Neutrophil (primary cell): ENCODE measurements around the gene TEAD1.

Source experiments
- H3K27ac ChIP-seq: fragments of 200-600 bp; sonication (generic); 2 replicates; pipeline ENCODE4 v1.5.1; 2016; ENCODE audit warnings: mild to moderate bottlenecking, moderate library complexity
- H3K27me3 ChIP-seq: fragments of 200-600 bp; sonication (generic); 2 replicates; pipeline ENCODE4 v1.6.0; 2016; ENCODE audit warnings: mild to moderate bottlenecking
- H3K36me3 ChIP-seq: fragments of 200-600 bp; sonication (generic); 2 replicates; pipeline ENCODE4 v1.5.1; 2017
- H3K4me1 ChIP-seq, 2 experiments: fragments of 200-600 bp in 1 of 2; sonication (generic) in 1 of 2; 1 replicate in 1 of 2; 2 replicates in 1 of 2; pipeline versions ENCODE4 v1.5.1 to v1.6.1; 2013 to 2016; ENCODE audit warnings: low read depth in 1 of 2, low read length in 1 of 2, mild to moderate bottlenecking in 1 of 2, moderate library complexity in 1 of 2; ENCODE audit not compliant: control insufficient read depth in 1 of 2, insufficient read depth in 1 of 2
- H3K4me3 ChIP-seq, 2 experiments: fragments of 200-600 bp in 1 of 2; sonication (generic) in 1 of 2; 1 replicate in 1 of 2; 2 replicates in 1 of 2; pipeline ENCODE4 v1.5.1; 2013 to 2016; ENCODE audit warnings: low read depth in 1 of 2, low read length in 1 of 2, mild to moderate bottlenecking in 1 of 2, moderate library complexity in 1 of 2
- H3K9me3 ChIP-seq: fragments of 200-600 bp; sonication (generic); 2 replicates; pipeline ENCODE4 v1.5.1; 2016
- CTCF ChIP-seq: fragments of 200-600 bp; sonication (generic); IDR thresholded peaks from 2 replicates; pipeline ENCODE4 v1.5.1; 2016; ENCODE audit warnings: antibody characterized with exemption

Gene TEAD1

GRCh38 chr11:12761029-12761428 lies 86.8 kb downstream of the TEAD1 start:
- no peak overlapping the region for H3K27ac ChIP-seq
- H3K4me3 ChIP-seq: no peak overlapping the region
- no peaks in the 10 kb centered on the region for H3K4me1 ChIP-seq
- TF ChIP-seq CTCF: no peak
- no peaks in the 10 kb centered on the region for H3K9me3 ChIP-seq
- no peaks in the 10 kb centered on the region for H3K36me3 ChIP-seq
- peaks cover 6% of the 10 kb centered on the region for H3K27me3 ChIP-seq

- Histone ChIP-seq H3K36me3 (no peaks in the 10 kb centered on the region), H3K27me3 (peaks cover 6% of the 10 kb centered on the region), H3K4me3 (no peak overlapping the region), H3K9me3 (no peaks in the 10 kb centered on the region), H3K27ac (no peak overlapping the region), H3K4me1 (no peaks in the 10 kb centered on the region)
- no peak for TF ChIP-seq CTCF
Measured at GRCh38 chr11:12762278-12762677, 88.1 kb downstream of the TEAD1 start.

GRCh38 chr11:12762696-12763324 lies 88.6 kb downstream of the TEAD1 start:
- no peaks in the 10 kb centered on the region for H3K36me3 ChIP-seq
- H3K4me3 ChIP-seq: no peak overlapping the region
- TF ChIP-seq CTCF: no peak
- H3K27me3 ChIP-seq: peaks cover 6% of the 10 kb centered on the region
- H3K9me3 ChIP-seq: no peaks in the 10 kb centered on the region
- H3K4me1 ChIP-seq: no peaks in the 10 kb centered on the region
- H3K27ac ChIP-seq: no peak overlapping the region

GRCh38 chr11:12764187-12764914 lies 90.1 kb downstream of the TEAD1 start:
- no peaks in the 10 kb centered on the region for H3K36me3 ChIP-seq
- TF ChIP-seq CTCF: no peak
- no peak overlapping the region for H3K27ac ChIP-seq
- H3K4me1 ChIP-seq: no peaks in the 10 kb centered on the region
- H3K4me3 ChIP-seq: no peak overlapping the region
- peaks cover 12% of the 10 kb centered on the region for H3K27me3 ChIP-seq
- H3K9me3 ChIP-seq: no peaks in the 10 kb centered on the region

- TF ChIP-seq CTCF: no peak
- Histone ChIP-seq H3K36me3 (no peaks in the 10 kb centered on the region), H3K27ac (no peak overlapping the region), H3K4me3 (no peak overlapping the region), H3K9me3 (no peaks in the 10 kb centered on the region), H3K4me1 (no peaks in the 10 kb centered on the region), H3K27me3 (peaks cover 12% of the 10 kb centered on the region)
Measured at GRCh38 chr11:12765428-12765827, 91.2 kb downstream of the TEAD1 start.
